ENCODE measurements around the gene AJAP1. TPM values are rescaled to one million over a fixed set of nuclear protein-coding genes. Genes with fewer than 3 reads are reported as not detected.

AJAP1 gene
- polyA plus RNA-seq, 1 donor from 2014 or later = 7.9 TPM

- Histone ChIP-seq H3K4me2 (ENCODE audit: low read length) (no peak overlapping the region), H3F3A (ENCODE audit: insufficient read depth, low read length, poor library complexity, severe bottlenecking) (no peaks in the 10 kb centered on the region), H3K36me3 (ENCODE audit: insufficient read depth, low read length) (no peaks in the 10 kb centered on the region), H4K20me1 (ENCODE audit: insufficient read depth) (no peaks in the 10 kb centered on the region), H3K27me3 (ENCODE audit: insufficient read depth, low read depth, low read length) (no peaks in the 10 kb centered on the region), H3K9me2 (ENCODE audit: insufficient read depth, low read length) (no peaks in the 10 kb centered on the region), H2AFZ (ENCODE audit: low read depth, low read length) (no peak overlapping the region), H3K4me3 (ENCODE audit: low read length) (no peak overlapping the region), H3K9ac (ENCODE audit: low read length) (no peak overlapping the region), H3K9me3 (ENCODE audit: low read length) (no peaks in the 10 kb centered on the region), H3K27ac (ENCODE audit: low read length) (no peak overlapping the region), H3K79me2 (replicated peaks; ENCODE audit: insufficient read depth, low read length) (no peaks in the 10 kb centered on the region)
- no peak for TF ChIP-seq TAF1 (IDR thresholded peaks at IDR 0.05; ENCODE audit: low read depth)
- no peak for TF ChIP-seq EP300 (conservative IDR thresholded peaks at IDR 0.05; ENCODE audit: poor library complexity, severe bottlenecking)
- TF ChIP-seq RAD21 (conservative IDR thresholded peaks at IDR 0.05) = no peak
- TF ChIP-seq SMC3 (conservative IDR thresholded peaks at IDR 0.05; ENCODE audit: poor library complexity) = no peak
- no peak for TF ChIP-seq MXI1 (conservative IDR thresholded peaks at IDR 0.05; ENCODE audit: poor library complexity, severe bottlenecking)
- no peak for TF ChIP-seq EZH2 (IDR thresholded peaks at IDR 0.05; ENCODE audit: borderline replicate concordance, insufficient read depth, low read length, poor library complexity, severe bottlenecking)
- TF ChIP-seq POLR2AphosphoS5 (IDR thresholded peaks at IDR 0.05) = no peak
- no peak for TF ChIP-seq REST (IDR thresholded peaks at IDR 0.05; ENCODE audit: borderline replicate concordance)
- TF ChIP-seq CTCF (IDR thresholded peaks at IDR 0.05; ENCODE audit: poor library complexity, severe bottlenecking) = no peak
Observed at GRCh38 chr1:4701276-4701675, 46.9 kb downstream of the AJAP1 start.

- Histone ChIP-seq H3K9ac (ENCODE audit: low read length) (no peak overlapping the region), H3K27me3 (ENCODE audit: insufficient read depth, low read depth, low read length) (no peaks in the 10 kb centered on the region), H3K9me3 (ENCODE audit: low read length) (no peaks in the 10 kb centered on the region), H3K36me3 (ENCODE audit: insufficient read depth, low read length) (no peaks in the 10 kb centered on the region), H2AFZ (ENCODE audit: low read depth, low read length) (no peak overlapping the region), H3K4me2 (ENCODE audit: low read length) (no peak overlapping the region), H3K79me2 (replicated peaks; ENCODE audit: insufficient read depth, low read length) (no peaks in the 10 kb centered on the region), H3K27ac (ENCODE audit: low read length) (no peak overlapping the region), H4K20me1 (ENCODE audit: insufficient read depth) (no peaks in the 10 kb centered on the region), H3K4me3 (ENCODE audit: low read length) (no peak overlapping the region), H3K9me2 (ENCODE audit: insufficient read depth, low read length) (no peaks in the 10 kb centered on the region), H3F3A (ENCODE audit: insufficient read depth, low read length, poor library complexity, severe bottlenecking) (no peaks in the 10 kb centered on the region)
- TF ChIP-seq POLR2AphosphoS5 (IDR thresholded peaks at IDR 0.05) = no peak
- no peak for TF ChIP-seq SMC3 (conservative IDR thresholded peaks at IDR 0.05; ENCODE audit: poor library complexity)
- no peak for TF ChIP-seq TAF1 (IDR thresholded peaks at IDR 0.05; ENCODE audit: low read depth)
- no peak for TF ChIP-seq EP300 (conservative IDR thresholded peaks at IDR 0.05; ENCODE audit: poor library complexity, severe bottlenecking)
Observed at GRCh38 chr1:4702464-4702863, 48.1 kb downstream of the AJAP1 start.

- TF ChIP-seq TAF1 (IDR thresholded peaks at IDR 0.05; ENCODE audit: low read depth) (no peak), POLR2AphosphoS5 (IDR thresholded peaks at IDR 0.05) (peak; percentile 44), EP300 (conservative IDR thresholded peaks at IDR 0.05; ENCODE audit: poor library complexity, severe bottlenecking) (no peak), EZH2 (IDR thresholded peaks at IDR 0.05; ENCODE audit: borderline replicate concordance, insufficient read depth, low read length, poor library complexity, severe bottlenecking) (no peak)
- H3K9me2 ChIP-seq (ENCODE audit: insufficient read depth, low read length) = no peaks in the 10 kb centered on the region
- H3F3A ChIP-seq (ENCODE audit: insufficient read depth, low read length, poor library complexity, severe bottlenecking) = no peaks in the 10 kb centered on the region
- no peaks in the 10 kb centered on the region for H3K36me3 ChIP-seq (ENCODE audit: insufficient read depth, low read length)
- no peaks in the 10 kb centered on the region for H3K9me3 ChIP-seq (ENCODE audit: low read length)
- no peaks in the 10 kb centered on the region for H3K27me3 ChIP-seq (ENCODE audit: insufficient read depth, low read depth, low read length)
- H3K4me2 ChIP-seq (ENCODE audit: low read length) = no peak overlapping the region
- no peak overlapping the region for H3K4me3 ChIP-seq (ENCODE audit: low read length)
- no peaks in the 10 kb centered on the region for H4K20me1 ChIP-seq (ENCODE audit: insufficient read depth)
- no peak overlapping the region for H2AFZ ChIP-seq (ENCODE audit: low read depth, low read length)
- no peak overlapping the region for H3K27ac ChIP-seq (ENCODE audit: low read length)
- H3K9ac ChIP-seq (ENCODE audit: low read length) = no peak overlapping the region
- H3K79me2 ChIP-seq (replicated peaks; ENCODE audit: insufficient read depth, low read length) = no peaks in the 10 kb centered on the region
Observed at GRCh38 chr1:4702932-4703331, 48.5 kb downstream of the AJAP1 start.

Measured in neural cell (in vitro differentiated cells).